GM10248 (cell line): ENCODE results near the gene RPL36.

Source experiments
- CTCF ChIA-PET: fragments of 300-600 bp; sonication (Branson Sonifier 250); formaldehyde crosslinking; extraction: SDS; loops from one replicate; lab custom pipeline; 2021; ENCODE audit warnings: antibody characterized with exemption; lab: Yijun Ruan, JAX
- POLR2A ChIA-PET: fragments of 350-650 bp; sonication (Branson Sonifier 250); formaldehyde crosslinking; extraction: SDS; loops from one replicate; lab custom pipeline; 2020; ENCODE audit warnings: antibody characterized with exemption; lab: Yijun Ruan, JAX
- DNase-seq: peaks from one replicate; pipeline ENCODE4 v3.0.0; 2012; ENCODE audit errors: extremely low spot score
- CTCF ChIP-seq: IDR thresholded peaks from 2 replicates; pipeline ENCODE4 v1.5.1; 2012; ENCODE audit warnings: mild to moderate bottlenecking, low read depth; ENCODE audit errors: extremely low read depth, missing control alignments, control extremely low read depth

The RPL36 gene

GRCh38 chr19:5671600-5671999 lies 18.5 kb upstream of the RPL36 start:
- DNase-seq, result no peak
- POLR2A ChIA-PET, result interaction anchor here (0.6 kb wide), 1 partner anchor 48 kb away, joined by 4 read pairs; no protein-coding TSS in a partner anchor
- no peak for TF ChIP-seq CTCF
- CTCF ChIA-PET, result interaction anchor here (1.1 to 2.5 kb wide), 3 partner anchors 9 to 18 kb away, joined by 3 to 8 read pairs (median 6); partner anchors contain the start of gene RPL36

GRCh38 chr19:5672708-5673459 lies 17.2 kb upstream of the RPL36 start:
- DNase-seq, result no peak

GRCh38 chr19:5673752-5674151 lies 16.3 kb upstream of the RPL36 start:
- DNase-seq, result no peak
- TF ChIP-seq CTCF, result no peak
- ChIA-PET POLR2A (no interaction called here), CTCF (no interaction called here)

More at GRCh38 chr19:5672708-5673459, 17.2 kb upstream of the RPL36 start:
- no peak for TF ChIP-seq CTCF
- CTCF ChIA-PET, result interaction anchor here (1.5 kb wide), 1 partner anchor 14 kb away, joined by 6 read pairs; no protein-coding TSS in a partner anchor
- POLR2A ChIA-PET, result no interaction called here

GRCh38 chr19:5674714-5675113 lies 15.4 kb upstream of the RPL36 start:
- POLR2A ChIA-PET, result no interaction called here
- DNase-seq, result no peak
- CTCF ChIA-PET, result interaction anchor here (5.5 kb wide), 1 partner anchor 14 kb away, joined by 32 read pairs; the partner anchor contains the start of gene RPL36
- TF ChIP-seq CTCF, result no peak

GRCh38 chr19:5676105-5676771 lies 13.9 kb upstream of the RPL36 start:
- CTCF ChIA-PET, result interaction anchor here (5.5 kb wide), 1 partner anchor 12 kb away, joined by 32 read pairs; the partner anchor contains the start of gene RPL36

More at GRCh38 chr19:5676105-5676771, 13.9 kb upstream of the RPL36 start:
- POLR2A ChIA-PET, result interaction anchor here (0.8 to 1.1 kb wide), 3 partner anchors 10 to 53 kb away, joined by 3 to 4 read pairs (median 3); partner anchors contain the start of genes RPL36, SAFB and SAFB2
- no peak for DNase-seq
- TF ChIP-seq CTCF, result no peak
